Embryonic facial prominence (tissue), 1 donor: ENCODE results near the gene MEGF6.
"Not testable (repeated sequence)": the region's sequence is repeated elsewhere in the genome, so short reads cannot be mapped to it uniquely, and the experiment has no call there.

Experiments used
- DNase-seq: peaks from one replicate; pipeline ENCODE4 v3.0.0-alpha.2; 2016; ENCODE audit errors: extremely low spot score

MEGF6 gene

DNA sequence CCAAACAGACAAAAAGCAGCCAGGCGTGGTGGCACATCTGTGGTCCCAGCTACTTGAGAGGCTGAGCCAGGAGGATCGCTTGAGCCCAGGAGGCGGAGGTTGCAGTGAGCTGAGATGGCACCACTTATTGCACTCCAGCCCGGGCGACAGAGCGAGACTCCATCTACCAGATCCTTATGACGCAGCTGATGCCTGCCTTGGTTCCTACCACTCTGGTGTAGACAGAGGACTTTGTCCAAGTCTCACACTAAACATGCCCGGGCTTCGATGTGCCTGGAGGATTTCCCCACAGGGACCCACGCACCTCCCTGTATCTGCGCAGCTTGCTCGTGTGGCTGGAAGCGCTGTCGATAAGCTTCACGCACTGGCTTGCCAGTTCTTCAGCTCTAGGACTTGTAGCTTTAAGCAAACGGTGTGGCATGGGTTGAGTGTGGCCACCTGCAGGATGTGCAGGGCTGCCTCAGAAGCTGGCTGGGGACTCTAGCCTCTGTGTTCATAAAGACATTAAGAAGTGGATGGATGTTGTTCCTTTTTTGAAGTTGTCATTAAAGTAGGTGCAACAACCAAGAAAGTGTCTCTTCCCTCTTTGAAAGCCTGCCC, 18.4 kb upstream of the MEGF6 start:
- DNase-seq = no peak

DNA sequence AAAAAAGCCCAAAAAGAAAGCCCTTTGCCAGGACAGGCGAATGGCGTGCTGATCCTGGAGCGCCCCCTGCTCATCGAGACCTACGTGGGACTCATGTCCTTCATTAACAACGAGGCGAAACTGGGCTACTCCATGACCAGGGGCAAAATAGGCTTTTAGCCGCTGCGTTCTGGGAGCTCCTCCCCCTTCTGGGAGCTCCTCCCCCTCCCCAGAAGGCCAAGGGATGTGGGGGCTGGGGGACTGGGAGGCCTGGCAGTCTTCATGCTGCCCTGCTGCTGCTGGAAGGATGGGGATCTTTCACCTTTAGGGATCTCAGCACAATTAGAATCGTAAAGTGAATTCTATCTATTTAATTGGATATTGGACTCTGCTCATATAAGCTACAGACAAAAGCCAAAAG, 17.1 kb upstream of the MEGF6 start:
- no peak for DNase-seq

DNA sequence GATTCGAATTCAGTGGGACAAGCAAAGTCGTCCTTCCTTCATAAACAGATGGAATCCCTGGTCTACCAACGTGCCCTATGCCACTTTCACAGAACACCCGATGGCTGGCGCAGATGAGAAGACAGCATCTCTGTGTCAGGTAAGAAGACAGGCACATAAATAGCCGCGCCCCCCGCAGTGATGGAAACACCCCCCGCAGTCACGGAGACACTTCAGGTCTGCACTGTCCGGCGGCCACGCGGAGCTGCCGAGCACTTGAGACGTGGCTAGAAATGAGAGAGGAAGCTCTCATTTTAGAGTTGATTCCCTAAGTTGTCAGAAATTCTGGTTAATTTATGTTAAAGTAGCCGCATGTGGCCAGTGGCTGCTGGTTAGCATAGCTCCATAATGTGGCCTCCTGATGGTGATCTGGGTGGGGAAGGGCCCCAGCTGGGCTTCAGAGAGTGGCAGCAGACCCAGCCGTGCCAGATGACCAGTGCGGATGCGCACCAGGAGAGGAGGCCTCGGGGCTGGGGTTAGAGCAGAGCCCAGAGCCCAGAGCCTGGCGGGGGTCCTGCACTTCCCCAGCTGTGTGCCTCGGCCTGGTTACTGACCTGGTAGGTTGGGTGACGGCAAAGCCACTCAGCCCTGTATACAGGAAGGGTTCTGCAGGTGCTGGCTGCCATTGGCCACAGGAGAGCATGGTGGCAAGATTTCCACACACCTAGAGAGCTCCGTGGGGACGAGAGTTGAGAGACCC, 16.4 kb upstream of the MEGF6 start:
- DNase-seq = no peak

DNA sequence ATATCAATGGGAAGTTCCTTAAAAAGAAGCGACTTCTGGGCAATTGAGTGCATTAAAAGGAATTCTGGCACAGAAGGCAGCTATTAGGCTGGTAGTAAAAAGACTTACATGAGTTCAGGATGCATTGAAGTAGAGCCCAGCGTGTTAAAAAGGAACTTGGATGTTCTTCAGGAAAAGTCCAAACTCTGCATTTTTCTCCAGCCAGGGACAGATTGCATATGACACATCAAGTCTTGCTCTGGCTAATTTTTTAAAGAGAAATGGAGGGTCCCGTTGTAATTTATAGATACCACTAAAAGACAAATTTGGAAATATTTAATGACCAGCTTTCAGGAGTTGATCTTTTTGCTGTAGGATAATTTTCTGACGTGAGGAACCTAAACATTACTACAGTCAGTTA, 14.7 kb upstream of the MEGF6 start:
- DNase-seq = no peak

DNA sequence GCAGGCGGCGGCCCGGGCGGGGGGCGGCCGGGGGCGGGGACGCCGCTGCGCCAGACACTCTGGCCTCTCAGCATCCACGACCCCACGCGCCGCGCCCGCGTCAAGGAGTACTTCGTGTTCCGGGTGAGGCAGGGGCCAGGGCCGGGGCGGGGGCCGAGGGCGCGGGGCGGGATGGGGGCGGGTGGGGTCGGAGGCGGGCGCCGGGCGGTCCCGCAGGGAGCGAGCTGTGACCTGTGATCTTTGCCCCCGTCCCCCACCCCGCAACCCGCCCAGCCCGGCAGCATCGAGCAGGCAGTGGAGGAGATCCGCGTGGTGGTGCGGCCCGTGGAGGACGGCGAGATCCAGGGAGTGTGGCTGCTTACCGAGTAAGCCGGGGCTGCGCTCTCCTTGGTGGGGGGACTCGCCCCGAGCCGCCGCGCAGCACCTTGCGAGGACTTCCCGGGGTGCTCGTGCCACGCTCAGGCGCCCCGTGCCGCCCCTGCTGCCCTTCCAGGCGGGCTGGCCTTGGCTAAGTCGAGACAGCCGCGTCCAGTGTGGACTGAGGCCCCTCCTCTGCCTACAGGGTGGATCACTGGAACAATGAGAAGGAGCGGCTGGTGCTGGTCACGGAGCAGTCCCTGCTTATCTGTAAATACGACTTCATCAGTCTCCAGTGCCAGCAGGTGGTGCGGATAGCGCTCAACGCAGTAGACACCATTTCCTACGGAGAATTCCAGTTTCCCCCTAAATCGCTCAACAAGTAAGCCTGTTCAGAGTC, 14.0 kb upstream of the MEGF6 start:
- DNase-seq = no peak

GRCh38 chr1:3624200-3625136, 13.2 kb upstream of the MEGF6 start, which contains the start of gene TPRG1L:
TSS of gene TPRG1L (plus strand) at chr1:3625015. CDS start at chr1:3625073, 58 bp downstream.
- peak; percentile 92 for DNase-seq

DNA sequence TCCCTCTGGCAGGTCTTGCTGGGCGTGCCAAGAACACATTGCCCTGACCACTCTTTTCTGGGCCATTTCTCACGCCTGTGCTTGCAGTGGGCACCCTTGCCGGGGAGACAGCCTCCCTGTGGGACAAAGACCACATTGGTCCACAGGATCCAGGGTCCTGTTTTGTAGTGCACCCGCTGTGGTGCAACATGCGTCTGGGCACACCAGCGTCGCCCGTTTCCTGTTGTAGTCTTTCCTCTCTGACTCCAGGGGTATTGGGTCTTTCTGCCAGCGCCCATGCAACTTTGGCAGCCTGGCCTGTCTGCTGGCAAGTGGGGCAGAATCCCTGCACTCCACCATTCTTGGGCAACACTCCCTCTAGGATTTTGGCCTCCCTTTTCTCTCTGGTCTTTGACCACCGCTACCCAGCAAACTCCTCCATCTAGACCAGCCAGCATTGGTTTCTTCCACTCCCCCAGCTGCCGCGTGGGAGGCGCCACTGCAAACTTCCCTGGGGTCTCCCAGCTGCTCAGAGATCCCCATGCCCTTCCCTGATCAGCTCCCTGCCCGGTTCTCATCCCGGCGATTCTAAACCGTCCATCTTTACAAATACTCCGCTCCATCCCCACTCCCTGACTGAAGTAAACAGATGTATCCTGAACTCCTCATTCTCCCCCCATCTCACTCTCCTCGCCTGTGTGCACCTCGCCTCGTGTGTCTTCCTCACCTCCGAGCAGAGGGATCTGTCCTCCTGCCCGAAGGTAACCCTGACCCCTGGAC, 12.3 kb upstream of the MEGF6 start:
- no peak for DNase-seq

DNA sequence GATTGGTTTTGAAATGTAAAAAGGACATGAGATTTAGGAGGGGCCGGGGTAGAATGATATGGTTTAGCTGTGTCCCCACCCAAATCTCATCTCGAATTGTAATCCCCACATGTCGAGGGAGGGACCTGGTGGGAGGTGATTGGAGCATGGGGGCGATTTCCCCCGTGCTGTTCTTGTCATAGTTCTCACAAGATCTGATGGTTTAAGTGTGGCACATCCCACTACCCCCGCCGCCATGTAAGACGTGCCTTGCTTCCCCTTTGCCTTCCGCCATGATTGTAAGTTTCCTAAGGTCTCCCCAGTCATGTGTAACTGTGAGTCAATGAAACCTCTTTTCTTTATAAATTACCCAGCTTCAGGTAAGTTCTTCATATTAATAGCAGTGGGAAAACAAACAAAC, 10.8 kb upstream of the MEGF6 start:
- DNase-seq = not testable (repeated sequence)

DNA sequence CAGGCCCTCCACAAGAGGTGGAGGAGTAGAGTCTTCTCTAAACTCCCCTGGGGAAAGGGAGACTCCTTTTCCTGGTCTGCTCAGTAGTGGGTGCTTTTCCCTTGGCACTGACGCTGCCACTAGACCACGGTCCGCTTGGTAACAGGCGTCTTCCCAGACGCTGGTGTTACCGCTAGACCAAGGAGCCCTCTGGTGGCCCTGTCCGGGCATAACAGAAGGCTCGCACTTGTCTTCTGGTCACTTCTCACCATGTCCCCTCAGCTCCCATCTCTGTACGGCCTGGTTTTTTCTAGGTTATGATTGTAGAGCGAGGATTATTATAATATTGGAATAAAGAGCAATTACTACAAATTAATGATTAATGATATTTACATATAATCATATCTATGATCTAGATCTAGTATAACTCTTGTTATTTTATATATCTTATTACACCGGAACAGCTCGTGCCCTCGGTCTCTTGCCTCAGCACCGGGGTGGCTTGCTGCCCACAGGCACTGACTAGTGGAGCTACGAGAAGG, 9.9 kb upstream of the MEGF6 start:
- not testable (repeated sequence) for DNase-seq

DNA sequence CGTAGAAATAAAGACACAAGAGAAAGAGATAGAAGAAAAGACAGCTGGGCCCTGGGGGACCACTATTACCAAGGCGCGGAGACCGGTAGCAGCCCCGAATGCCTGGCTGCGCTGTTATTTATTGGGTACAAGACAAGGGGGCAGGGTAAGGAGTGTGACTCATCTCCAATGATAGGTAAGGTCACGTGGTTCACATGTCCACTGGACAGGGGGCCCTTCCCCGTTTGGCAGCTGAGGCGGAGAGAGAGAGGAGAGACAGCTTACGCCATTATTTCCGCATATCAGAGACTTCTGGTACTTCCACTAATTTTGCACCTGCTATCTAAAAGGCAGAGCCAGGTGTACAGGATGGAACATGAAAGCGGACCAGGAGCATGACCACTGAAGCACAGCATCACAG, 9.4 kb upstream of the MEGF6 start:
- no peak for DNase-seq

DNA sequence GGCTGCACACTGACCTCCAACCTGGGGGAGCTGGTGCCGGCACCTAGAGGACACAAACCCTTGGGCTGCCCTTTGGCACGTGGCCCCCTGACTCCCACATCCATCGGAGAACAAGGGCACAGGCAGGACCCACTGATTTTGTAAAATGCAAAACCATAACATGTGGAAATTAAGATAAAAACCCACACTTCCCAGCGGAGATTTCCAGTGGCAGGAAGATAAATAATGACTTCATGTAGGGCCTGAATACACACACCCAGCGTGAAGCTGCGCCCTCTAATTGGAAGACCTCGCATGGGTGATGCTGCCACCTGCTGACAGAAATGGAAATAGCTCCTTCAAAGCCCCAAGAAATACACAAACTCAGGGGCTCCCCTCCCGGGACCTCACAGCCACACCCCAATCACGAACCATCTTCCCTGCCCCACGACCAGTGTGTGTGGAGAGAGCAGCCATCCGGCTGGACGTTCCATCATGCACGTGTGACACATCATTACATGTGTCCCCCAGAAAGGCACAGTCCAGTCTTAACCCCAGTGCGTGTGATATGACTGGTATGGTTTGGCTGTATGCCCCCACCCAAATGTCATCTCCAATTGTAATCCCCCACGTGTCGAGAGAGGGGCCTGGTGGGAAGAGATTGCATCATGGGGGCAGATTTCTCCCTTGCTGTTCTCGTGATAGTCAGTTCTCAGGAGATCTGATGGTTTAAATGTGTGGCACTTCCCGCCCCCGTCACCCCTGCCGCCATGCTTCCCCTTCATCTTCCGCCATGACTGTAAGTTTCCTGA, 7.8 kb upstream of the MEGF6 start:
- DNase-seq = peak; percentile 69

DNA sequence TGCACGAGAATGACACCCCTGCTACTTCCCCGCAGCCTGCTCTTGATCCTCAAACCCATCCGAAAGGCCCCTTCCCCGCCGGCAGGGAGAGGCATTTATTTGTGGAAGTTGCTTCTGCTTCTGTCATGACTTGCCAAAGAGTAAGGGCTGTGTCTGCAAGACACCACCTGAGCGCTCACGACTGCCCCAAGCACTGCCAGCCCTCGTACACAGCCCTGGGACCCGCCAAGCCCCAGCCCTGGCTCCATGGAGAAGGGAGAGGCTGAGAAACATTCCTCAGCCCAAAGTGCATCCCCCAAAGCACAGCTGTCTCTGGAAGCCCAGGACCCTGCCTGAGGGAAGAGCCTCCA, 7.2 kb upstream of the MEGF6 start:
- no peak for DNase-seq

DNA sequence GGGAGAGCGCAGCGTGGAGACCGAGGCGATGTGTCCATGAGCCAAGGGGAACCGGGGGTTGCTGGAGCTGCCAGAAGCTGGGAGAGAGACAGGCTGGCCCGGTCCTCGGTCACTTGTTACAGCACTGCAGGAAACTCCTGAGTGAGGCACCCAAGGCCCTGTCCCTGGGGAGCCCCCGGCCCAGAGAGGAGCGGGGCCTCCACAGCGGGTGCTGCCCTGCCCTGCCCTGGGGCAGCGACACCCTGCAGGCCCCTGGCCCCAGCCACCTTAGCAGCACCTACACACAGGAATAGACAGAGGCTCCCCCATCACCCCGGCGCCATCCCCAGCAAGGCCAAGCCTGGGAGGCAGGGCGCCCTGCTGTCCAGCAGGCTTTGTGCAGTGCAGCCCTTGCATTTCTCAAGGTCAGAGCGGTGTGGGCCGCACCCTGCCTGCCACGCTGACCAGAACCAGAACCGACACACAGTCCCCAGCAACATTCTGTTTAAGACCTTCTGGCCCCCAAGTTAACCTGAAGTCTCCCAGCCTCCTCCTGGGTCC, 6.6 kb upstream of the MEGF6 start:
- DNase-seq = no peak

DNA sequence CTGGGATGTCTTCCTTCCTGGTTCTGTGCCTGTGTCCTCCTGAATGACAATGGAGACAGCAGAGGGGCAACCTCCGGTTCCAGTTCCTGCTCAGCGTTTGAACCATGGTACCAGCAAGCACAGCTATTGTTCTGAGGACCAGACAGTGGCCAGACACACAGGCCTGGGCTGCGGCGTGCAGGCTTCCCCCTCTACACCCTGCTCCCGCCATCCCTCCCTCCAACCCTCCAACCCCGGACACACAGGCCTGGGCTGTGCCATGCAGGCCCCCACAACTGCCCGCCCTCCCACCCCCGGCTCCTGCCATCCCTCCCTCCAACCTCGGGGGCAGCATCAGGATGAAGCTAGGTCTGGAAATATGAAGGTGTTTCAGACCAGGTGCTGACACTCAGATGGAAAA, 5.6 kb upstream of the MEGF6 start:
- DNase-seq = no peak

- no peak for DNase-seq
Observed at GRCh38 chr1:3614755-3615742, 3.7 kb upstream of the MEGF6 start.

DNA sequence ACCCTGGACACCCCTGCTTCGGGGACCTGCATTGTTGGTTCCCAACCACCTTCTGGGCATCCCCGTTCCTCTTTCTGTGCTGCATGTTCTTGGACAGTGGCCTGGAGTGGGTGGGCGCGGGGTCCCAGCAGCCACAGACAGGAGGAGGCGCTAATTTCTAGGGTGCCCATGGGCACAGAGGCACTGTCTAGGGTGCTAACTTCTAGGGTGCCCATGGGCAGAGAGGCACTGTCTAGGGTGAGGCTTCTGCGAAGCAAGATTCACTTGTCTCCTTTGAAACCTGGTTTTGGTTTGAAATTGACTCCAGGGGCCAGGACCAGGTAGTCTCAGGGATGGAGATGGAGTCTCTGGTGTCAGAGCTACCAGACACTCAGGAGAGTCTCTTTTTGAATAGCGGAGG, 815 bp upstream of the MEGF6 start:
- no peak for DNase-seq

DNA sequence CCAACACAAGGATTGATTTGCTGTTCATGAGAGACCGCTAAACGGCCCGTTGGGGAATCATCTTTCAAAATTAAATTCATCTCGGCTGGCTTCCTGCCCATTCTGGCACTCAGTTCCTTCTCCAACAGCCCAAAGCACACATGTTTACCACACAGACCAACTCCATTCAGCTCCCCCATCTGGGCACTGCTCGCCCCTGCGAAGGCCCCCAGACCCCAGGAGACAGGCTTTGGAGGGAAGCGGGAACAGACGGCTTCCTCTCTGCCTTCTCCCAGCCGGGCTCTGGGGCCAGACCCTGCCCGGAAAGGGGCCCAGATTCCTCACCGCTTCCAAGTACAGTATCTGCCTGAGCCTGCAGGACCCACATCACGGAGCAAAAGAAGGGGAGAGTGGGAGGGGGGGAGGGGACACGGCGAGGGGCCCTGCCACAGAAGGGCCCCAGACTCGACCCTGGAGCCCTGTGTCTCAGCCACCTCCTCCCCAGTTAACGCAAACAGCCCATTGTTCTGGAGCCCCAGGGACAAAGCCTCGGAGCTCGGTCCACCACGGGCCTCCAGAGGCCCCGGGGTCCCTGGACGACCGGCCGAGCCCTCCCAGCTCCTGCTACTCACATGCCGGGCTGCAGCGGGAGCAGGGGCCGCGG, 660 bp downstream of the MEGF6 start:
- peak; percentile 84 for DNase-seq
